ENCODE measurements around the gene NEDD1.

The NEDD1 gene

GRCh38 chr12:96864335-96864734 lies 42.7 kb upstream of the NEDD1 start:
- H3K36me3 ChIP-seq (ENCODE audit: control insufficient read depth, insufficient read depth, low read length), result no peaks in the 10 kb centered on the region
- no peak overlapping the region for H3K27ac ChIP-seq
- no peak overlapping the region for H3K4me2 ChIP-seq (ENCODE audit: low read length)
- H3K9ac ChIP-seq, result no peak overlapping the region
- H3K27me3 ChIP-seq (ENCODE audit: control insufficient read depth, insufficient read depth, low read length), result no peaks in the 10 kb centered on the region
- H2AFZ ChIP-seq, result no peak overlapping the region
- H3K9me3 ChIP-seq (ENCODE audit: control insufficient read depth, low read length), result no peaks in the 10 kb centered on the region
- H3K4me3 ChIP-seq (ENCODE audit: low read depth, low read length), result no peak overlapping the region
- no peaks in the 10 kb centered on the region for H3K4me1 ChIP-seq
- H3K79me2 ChIP-seq, result no peaks in the 10 kb centered on the region
- TF ChIP-seq CTCF (IDR thresholded peaks at IDR 0.05), result no peak

- no peak overlapping the region for H3K4me2 ChIP-seq (ENCODE audit: low read length)
- TF ChIP-seq CTCF (IDR thresholded peaks at IDR 0.05), result no peak
Measured at GRCh38 chr12:96866801-96867590, 40.1 kb upstream of the NEDD1 start.

GRCh38 chr12:96870946-96871345 lies 36.1 kb upstream of the NEDD1 start:
- TF ChIP-seq CTCF (IDR thresholded peaks at IDR 0.05), result no peak
- Histone ChIP-seq H3K9me3 (ENCODE audit: control insufficient read depth, low read length) (no peaks in the 10 kb centered on the region), H3K4me3 (ENCODE audit: low read depth, low read length) (no peak overlapping the region), H3K36me3 (ENCODE audit: control insufficient read depth, insufficient read depth, low read length) (no peaks in the 10 kb centered on the region), H3K27ac (no peak overlapping the region), H3K9ac (no peak overlapping the region), H3K27me3 (ENCODE audit: control insufficient read depth, insufficient read depth, low read length) (no peaks in the 10 kb centered on the region), H2AFZ (no peak overlapping the region), H3K79me2 (no peaks in the 10 kb centered on the region), H3K4me2 (ENCODE audit: low read length) (no peak overlapping the region), H3K4me1 (no peaks in the 10 kb centered on the region)

More at GRCh38 chr12:96866801-96867590, 40.1 kb upstream of the NEDD1 start:
- Histone ChIP-seq H2AFZ (no peak overlapping the region), H3K9ac (no peak overlapping the region), H3K27me3 (ENCODE audit: control insufficient read depth, insufficient read depth, low read length) (no peaks in the 10 kb centered on the region), H3K4me3 (ENCODE audit: low read depth, low read length) (no peak overlapping the region), H3K79me2 (no peaks in the 10 kb centered on the region), H3K36me3 (ENCODE audit: control insufficient read depth, insufficient read depth, low read length) (no peaks in the 10 kb centered on the region), H3K27ac (no peak overlapping the region), H3K4me1 (no peaks in the 10 kb centered on the region), H3K9me3 (ENCODE audit: control insufficient read depth, low read length) (no peaks in the 10 kb centered on the region)

GRCh38 chr12:96872961-96873360 lies 34.1 kb upstream of the NEDD1 start:
- H3K27ac ChIP-seq, result no peak overlapping the region
- H3K9ac ChIP-seq, result no peak overlapping the region
- no peak overlapping the region for H3K4me2 ChIP-seq (ENCODE audit: low read length)
- no peak overlapping the region for H2AFZ ChIP-seq
- H3K9me3 ChIP-seq (ENCODE audit: control insufficient read depth, low read length), result no peaks in the 10 kb centered on the region
- no peak overlapping the region for H3K4me3 ChIP-seq (ENCODE audit: low read depth, low read length)
- H3K79me2 ChIP-seq, result no peaks in the 10 kb centered on the region
- no peaks in the 10 kb centered on the region for H3K36me3 ChIP-seq (ENCODE audit: control insufficient read depth, insufficient read depth, low read length)
- TF ChIP-seq CTCF (IDR thresholded peaks at IDR 0.05), result no peak
- no peaks in the 10 kb centered on the region for H3K4me1 ChIP-seq
- no peaks in the 10 kb centered on the region for H3K27me3 ChIP-seq (ENCODE audit: control insufficient read depth, insufficient read depth, low read length)

- Histone ChIP-seq H3K9me3 (ENCODE audit: control insufficient read depth, low read length) (no peaks in the 10 kb centered on the region), H3K4me1 (no peaks in the 10 kb centered on the region), H3K4me2 (ENCODE audit: low read length) (no peak overlapping the region), H2AFZ (no peak overlapping the region), H3K27ac (no peak overlapping the region), H3K4me3 (ENCODE audit: low read depth, low read length) (no peak overlapping the region), H3K27me3 (ENCODE audit: control insufficient read depth, insufficient read depth, low read length) (no peaks in the 10 kb centered on the region), H3K79me2 (no peaks in the 10 kb centered on the region), H3K36me3 (ENCODE audit: control insufficient read depth, insufficient read depth, low read length) (no peaks in the 10 kb centered on the region), H3K9ac (no peak overlapping the region)
- TF ChIP-seq CTCF (IDR thresholded peaks at IDR 0.05), result no peak
Measured at GRCh38 chr12:96874211-96874610, 32.8 kb upstream of the NEDD1 start.
